HepG2 (cell line): ENCODE results near the gene MAP1LC3B. TPM values are rescaled to one million over a fixed set of nuclear protein-coding genes. Genes with fewer than 3 reads are reported as not detected.

Experiments
- CBX1 ChIP-seq: IDR thresholded peaks from one replicate; pipeline ENCODE4 v1.6.1; 2016; ENCODE audit warnings: antibody characterized with exemption, low read depth
- FOXJ3 ChIP-seq: sonication (generic); formaldehyde crosslinking; IDR thresholded peaks from 2 replicates; pipeline ENCODE4 v1.4.0; 2020; ENCODE audit warnings: missing genetic modification reagents, mild to moderate bottlenecking, borderline replicate concordance
- FOXK1 ChIP-seq: sonication (generic); formaldehyde crosslinking; IDR thresholded peaks from 2 replicates; pipeline ENCODE4 v1.4.0; 2020; ENCODE audit warnings: low read depth, missing genetic modification reagents, borderline replicate concordance
- KLF11 ChIP-seq: IDR thresholded peaks from 2 replicates; pipeline ENCODE4 v1.6.1; 2016; ENCODE audit warnings: missing compliant biosample characterization
- PHF5A ChIP-seq: IDR thresholded peaks from one replicate; pipeline ENCODE4 v1.6.1; 2018; ENCODE audit warnings: low read depth, missing genetic modification reagents; ENCODE audit not compliant: unreplicated experiment
- PPARG ChIP-seq: conservative IDR thresholded peaks from 2 replicates; pipeline ENCODE4 v1.6.1; 2016; ENCODE audit warnings: missing biosample characterization, missing genetic modification reagents
- RFX3 ChIP-seq: IDR thresholded peaks from 2 replicates; pipeline ENCODE4 v1.6.1; 2016; ENCODE audit warnings: missing biosample characterization, missing genetic modification reagents
- SPEN ChIP-seq: sonication (generic); formaldehyde crosslinking; IDR thresholded peaks from 2 replicates; pipeline ENCODE4 v1.5.1; 2020; ENCODE audit warnings: low read depth, mild to moderate bottlenecking, missing genetic modification reagents
- TBX3 ChIP-seq: fragments of 450-650 bp; IDR thresholded peaks from 2 replicates; pipeline ENCODE4 v1.6.1; 2017; ENCODE audit warnings: antibody characterized with exemption, mild to moderate bottlenecking, inconsistent platforms, borderline replicate concordance
- ZFP41 ChIP-seq: sonication (generic); formaldehyde crosslinking; IDR thresholded peaks from 2 replicates; pipeline ENCODE4 v1.4.0; 2020; ENCODE audit warnings: mild to moderate bottlenecking, missing genetic modification reagents, borderline replicate concordance
- ZNF205 ChIP-seq: IDR thresholded peaks from 2 replicates; pipeline ENCODE4 v1.6.1; 2018; ENCODE audit warnings: missing biosample characterization, missing genetic modification reagents
- ZNF562 ChIP-seq: sonication (generic); formaldehyde crosslinking; IDR thresholded peaks from 2 replicates; pipeline ENCODE4 v1.8.0; 2022; ENCODE audit warnings: missing genetic modification reagents, borderline replicate concordance
- ZNF713 ChIP-seq: sonication (generic); formaldehyde crosslinking; IDR thresholded peaks from 2 replicates; pipeline ENCODE4 v1.4.0; 2020; ENCODE audit warnings: mild to moderate bottlenecking, missing genetic modification reagents
- ZNF720 ChIP-seq: sonication (generic); formaldehyde crosslinking; IDR thresholded peaks from 2 replicates; pipeline ENCODE4 v1.4.0; 2020; ENCODE audit warnings: missing genetic modification reagents
- polyA plus RNA-seq, 8 experiments: library from polyadenylated mRNA; depleted of rRNA in 3 of 8; stranded (reverse) in 7 of 8; unstranded in 1 of 8; fragments of >200 nt; fragmentation: Illumina TruSeq in 4 of 8; extraction: Trizol in 4 of 8; gene quantifications; 2 replicates each; pipeline versions ENCODE4 v1.2.1 to v1.2.3, GENCODE V29; 2011 to 2016; ENCODE audit warnings: low read depth in 4 of 8, missing spikeins in 1 of 8, mixed read lengths in 1 of 8; ENCODE audit not compliant: insufficient read depth in 1 of 8
- total RNA-seq, 5 experiments: library from RNA; depleted of rRNA; stranded (reverse); fragments of >200 nt; fragmentation: Illumina TruSeq; extraction: Trizol; gene quantifications; 2 replicates each; pipeline ENCODE4 v1.2.3, GENCODE V29; 2016; ENCODE audit warnings: low read depth in 1 of 5
- TF ChIP-seq, protein P1 (sequence below): sonication (generic); formaldehyde crosslinking; IDR thresholded peaks from 2 replicates; pipeline ENCODE4 v1.5.1; 2020; ENCODE audit warnings: mild to moderate bottlenecking, missing genetic modification reagents, moderate library complexity
- TF ChIP-seq, protein P2 (sequence below): sonication (generic); formaldehyde crosslinking; IDR thresholded peaks from 2 replicates; pipeline ENCODE4 v1.4.0; 2020; ENCODE audit warnings: missing genetic modification reagents, mild to moderate bottlenecking, borderline replicate concordance
- TF ChIP-seq, protein P3 (sequence below): sonication (generic); formaldehyde crosslinking; IDR thresholded peaks from 2 replicates; pipeline ENCODE4 v1.9.0; 2021; ENCODE audit warnings: missing genetic modification reagents, mild to moderate bottlenecking, borderline replicate concordance
- TF ChIP-seq, protein P4 (sequence below): sonication (generic); formaldehyde crosslinking; IDR thresholded peaks from 2 replicates; pipeline ENCODE4 v1.5.0; 2020; ENCODE audit warnings: missing genetic modification reagents
- TF ChIP-seq, protein P5 (sequence below): sonication (generic); formaldehyde crosslinking; IDR thresholded peaks from 2 replicates; pipeline ENCODE4 v1.8.1; 2022; ENCODE audit warnings: low read depth, mild to moderate bottlenecking, missing genetic modification reagents

The MAP1LC3B gene
- total and polyA plus RNA-seq, 2 of the 13 experiments (the other 11 are each of a cell fraction or from before 2014, with no cell fraction given): 15.7 to 37.4 TPM

DNA sequence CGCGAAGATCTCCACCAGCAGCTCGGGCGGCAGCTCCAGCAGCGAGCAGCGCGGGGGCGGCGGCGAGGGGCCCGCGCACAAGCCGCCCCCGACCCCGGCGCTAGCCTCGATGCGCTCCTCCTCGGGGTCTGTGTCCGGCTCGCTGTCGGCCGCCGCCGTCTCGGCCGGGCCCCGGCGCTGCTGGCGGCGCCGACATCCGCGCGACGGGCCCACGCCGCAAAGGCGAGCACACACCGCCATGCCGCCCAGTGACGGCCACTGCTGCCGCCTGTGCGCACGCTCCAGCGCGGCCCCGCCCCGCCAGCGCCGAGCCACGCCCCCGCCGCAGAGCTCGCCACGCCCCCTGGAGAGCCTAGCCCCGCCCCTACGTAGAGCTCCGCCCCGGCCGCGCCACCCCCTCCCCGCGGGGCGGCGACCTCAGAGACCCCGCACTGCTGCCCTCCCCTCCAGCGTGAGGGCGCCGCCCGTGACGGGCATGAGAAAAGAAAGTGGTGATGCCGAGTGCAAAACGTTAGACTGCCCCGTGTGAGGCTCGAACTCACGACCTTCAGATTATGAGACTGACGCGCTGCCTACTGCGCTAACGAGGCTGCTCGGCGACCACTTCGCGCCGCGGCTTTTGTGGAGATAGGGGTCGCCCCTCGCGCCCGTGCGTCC lies 8.5 kb upstream of the MAP1LC3B start, which contains the start of gene FBXO31 (continued):
- TF ChIP-seq, protein P1, sequence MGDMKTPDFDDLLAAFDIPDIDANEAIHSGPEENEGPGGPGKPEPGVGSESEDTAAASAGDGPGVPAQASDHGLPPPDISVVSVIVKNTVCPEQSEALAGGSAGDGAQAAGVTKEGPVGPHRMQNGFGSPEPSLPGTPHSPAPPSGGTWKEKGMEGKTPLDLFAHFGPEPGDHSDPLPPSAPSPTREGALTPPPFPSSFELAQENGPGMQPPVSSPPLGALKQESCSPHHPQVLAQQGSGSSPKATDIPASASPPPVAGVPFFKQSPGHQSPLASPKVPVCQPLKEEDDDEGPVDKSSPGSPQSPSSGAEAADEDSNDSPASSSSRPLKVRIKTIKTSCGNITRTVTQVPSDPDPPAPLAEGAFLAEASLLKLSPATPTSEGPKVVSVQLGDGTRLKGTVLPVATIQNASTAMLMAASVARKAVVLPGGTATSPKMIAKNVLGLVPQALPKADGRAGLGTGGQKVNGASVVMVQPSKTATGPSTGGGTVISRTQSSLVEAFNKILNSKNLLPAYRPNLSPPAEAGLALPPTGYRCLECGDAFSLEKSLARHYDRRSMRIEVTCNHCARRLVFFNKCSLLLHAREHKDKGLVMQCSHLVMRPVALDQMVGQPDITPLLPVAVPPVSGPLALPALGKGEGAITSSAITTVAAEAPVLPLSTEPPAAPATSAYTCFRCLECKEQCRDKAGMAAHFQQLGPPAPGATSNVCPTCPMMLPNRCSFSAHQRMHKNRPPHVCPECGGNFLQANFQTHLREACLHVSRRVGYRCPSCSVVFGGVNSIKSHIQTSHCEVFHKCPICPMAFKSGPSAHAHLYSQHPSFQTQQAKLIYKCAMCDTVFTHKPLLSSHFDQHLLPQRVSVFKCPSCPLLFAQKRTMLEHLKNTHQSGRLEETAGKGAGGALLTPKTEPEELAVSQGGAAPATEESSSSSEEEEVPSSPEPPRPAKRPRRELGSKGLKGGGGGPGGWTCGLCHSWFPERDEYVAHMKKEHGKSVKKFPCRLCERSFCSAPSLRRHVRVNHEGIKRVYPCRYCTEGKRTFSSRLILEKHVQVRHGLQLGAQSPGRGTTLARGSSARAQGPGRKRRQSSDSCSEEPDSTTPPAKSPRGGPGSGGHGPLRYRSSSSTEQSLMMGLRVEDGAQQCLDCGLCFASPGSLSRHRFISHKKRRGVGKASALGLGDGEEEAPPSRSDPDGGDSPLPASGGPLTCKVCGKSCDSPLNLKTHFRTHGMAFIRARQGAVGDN (CRISPR knock-in tag): no peak; the same call in 1 of the 2 replicates
- TF ChIP-seq ZNF713 (CRISPR knock-in tag) (no peak), ZFP41 (no peak; the same call in 1 of the 2 replicates), RFX3 (CRISPR knock-in tag) (no peak), SPEN (peak; percentile 68), CBX1 (peak; percentile 89), PHF5A (CRISPR knock-in tag) (peak; percentile 88), FOXK1 (CRISPR knock-in tag) (peak; percentile 89; the same call in 1 of the 2 replicates), ZNF562 (CRISPR knock-in tag) (no peak), ZNF720 (CRISPR knock-in tag) (no peak), TBX3 (peak; percentile 8; the same call in 1 of the 2 replicates), PPARG (CRISPR knock-in tag) (peak; percentile 72), KLF11 (CRISPR knock-in tag) (peak; percentile 94), ZNF205 (CRISPR knock-in tag) (peak; percentile 94), FOXJ3 (no peak)
- TF ChIP-seq, protein P2, sequence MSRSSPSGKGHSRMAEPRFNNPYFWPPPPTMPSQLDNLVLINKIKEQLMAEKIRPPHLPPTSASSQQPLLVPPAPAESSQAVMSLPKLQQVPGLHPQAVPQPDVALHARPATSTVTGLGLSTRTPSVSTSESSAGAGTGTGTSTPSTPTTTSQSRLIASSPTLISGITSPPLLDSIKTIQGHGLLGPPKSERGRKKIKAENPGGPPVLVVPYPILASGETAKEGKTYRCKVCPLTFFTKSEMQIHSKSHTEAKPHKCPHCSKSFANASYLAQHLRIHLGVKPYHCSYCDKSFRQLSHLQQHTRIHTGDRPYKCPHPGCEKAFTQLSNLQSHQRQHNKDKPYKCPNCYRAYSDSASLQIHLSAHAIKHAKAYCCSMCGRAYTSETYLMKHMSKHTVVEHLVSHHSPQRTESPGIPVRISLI (CRISPR knock-in tag): peak; percentile 52; the same call in 1 of the 2 replicates
- TF ChIP-seq, protein P3, sequence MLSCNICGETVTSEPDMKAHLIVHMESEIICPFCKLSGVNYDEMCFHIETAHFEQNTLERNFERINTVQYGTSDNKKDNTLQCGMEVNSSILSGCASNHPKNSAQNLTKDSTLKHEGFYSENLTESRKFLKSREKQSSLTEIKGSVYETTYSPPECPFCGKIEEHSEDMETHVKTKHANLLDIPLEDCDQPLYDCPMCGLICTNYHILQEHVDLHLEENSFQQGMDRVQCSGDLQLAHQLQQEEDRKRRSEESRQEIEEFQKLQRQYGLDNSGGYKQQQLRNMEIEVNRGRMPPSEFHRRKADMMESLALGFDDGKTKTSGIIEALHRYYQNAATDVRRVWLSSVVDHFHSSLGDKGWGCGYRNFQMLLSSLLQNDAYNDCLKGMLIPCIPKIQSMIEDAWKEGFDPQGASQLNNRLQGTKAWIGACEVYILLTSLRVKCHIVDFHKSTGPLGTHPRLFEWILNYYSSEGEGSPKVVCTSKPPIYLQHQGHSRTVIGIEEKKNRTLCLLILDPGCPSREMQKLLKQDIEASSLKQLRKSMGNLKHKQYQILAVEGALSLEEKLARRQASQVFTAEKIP (CRISPR knock-in tag): no peak
- TF ChIP-seq, protein P4, sequence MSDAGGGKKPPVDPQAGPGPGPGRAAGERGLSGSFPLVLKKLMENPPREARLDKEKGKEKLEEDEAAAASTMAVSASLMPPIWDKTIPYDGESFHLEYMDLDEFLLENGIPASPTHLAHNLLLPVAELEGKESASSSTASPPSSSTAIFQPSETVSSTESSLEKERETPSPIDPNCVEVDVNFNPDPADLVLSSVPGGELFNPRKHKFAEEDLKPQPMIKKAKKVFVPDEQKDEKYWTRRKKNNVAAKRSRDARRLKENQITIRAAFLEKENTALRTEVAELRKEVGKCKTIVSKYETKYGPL: peak; percentile 9; the same call in 1 of the 2 replicates
- TF ChIP-seq, protein P5, sequence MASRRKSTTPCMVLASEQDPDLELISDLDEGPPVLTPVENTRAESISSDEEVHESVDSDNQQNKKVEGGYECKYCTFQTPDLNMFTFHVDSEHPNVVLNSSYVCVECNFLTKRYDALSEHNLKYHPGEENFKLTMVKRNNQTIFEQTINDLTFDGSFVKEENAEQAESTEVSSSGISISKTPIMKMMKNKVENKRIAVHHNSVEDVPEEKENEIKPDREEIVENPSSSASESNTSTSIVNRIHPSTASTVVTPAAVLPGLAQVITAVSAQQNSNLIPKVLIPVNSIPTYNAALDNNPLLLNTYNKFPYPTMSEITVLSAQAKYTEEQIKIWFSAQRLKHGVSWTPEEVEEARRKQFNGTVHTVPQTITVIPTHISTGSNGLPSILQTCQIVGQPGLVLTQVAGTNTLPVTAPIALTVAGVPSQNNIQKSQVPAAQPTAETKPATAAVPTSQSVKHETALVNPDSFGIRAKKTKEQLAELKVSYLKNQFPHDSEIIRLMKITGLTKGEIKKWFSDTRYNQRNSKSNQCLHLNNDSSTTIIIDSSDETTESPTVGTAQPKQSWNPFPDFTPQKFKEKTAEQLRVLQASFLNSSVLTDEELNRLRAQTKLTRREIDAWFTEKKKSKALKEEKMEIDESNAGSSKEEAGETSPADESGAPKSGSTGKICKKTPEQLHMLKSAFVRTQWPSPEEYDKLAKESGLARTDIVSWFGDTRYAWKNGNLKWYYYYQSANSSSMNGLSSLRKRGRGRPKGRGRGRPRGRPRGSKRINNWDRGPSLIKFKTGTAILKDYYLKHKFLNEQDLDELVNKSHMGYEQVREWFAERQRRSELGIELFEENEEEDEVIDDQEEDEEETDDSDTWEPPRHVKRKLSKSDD: peak; percentile 78; the same call in 1 of the 2 replicates
